PC-3 (cell line): ENCODE measurements around the gene ZNF784.

ENCODE experiments used
- CTCF ChIP-seq: fragments of 300-600 bp; sonication (generic); conservative IDR thresholded peaks from 2 replicates; pipeline ENCODE4 v1.5.1; 2017; ENCODE audit warnings: antibody characterized with exemption, low read depth, mild to moderate bottlenecking, low read length
- EZH2 ChIP-seq: fragments of 300-600 bp; sonication (generic); IDR thresholded peaks from one replicate; pipeline ENCODE4 v1.6.1; 2017; ENCODE audit warnings: antibody characterized with exemption, mild to moderate bottlenecking, low read length; ENCODE audit not compliant: unreplicated experiment
- EZH2phosphoT487 ChIP-seq: fragments of 300-600 bp; sonication (generic); IDR thresholded peaks from 2 replicates; pipeline ENCODE4 v1.6.1; 2018; ENCODE audit warnings: mild to moderate bottlenecking, antibody characterized with exemption, low read length, borderline replicate concordance

- no peak for TF ChIP-seq CTCF
- no peak for TF ChIP-seq EZH2
- TF ChIP-seq EZH2phosphoT487 = no peak
Observed at GRCh38 chr19:55615543-55616394, 8.6 kb downstream of the ZNF784 start.
